ENCODE data around the gene BPHL.

- TF ChIP-seq MAFK (IDR thresholded peaks at IDR 0.05; ENCODE audit: partially characterized antibody) (no peak), PBX3 (IDR thresholded peaks at IDR 0.05) (no peak), EP300 (IDR thresholded peaks at IDR 0.05) (no peak), RAD21 (conservative IDR thresholded peaks at IDR 0.05 in 1 of 2, IDR thresholded peaks at IDR 0.05 in 1 of 2) (no peak), POLR2A (IDR thresholded peaks at IDR 0.05; ENCODE audit: low read length) (no peak), CTCF (IDR thresholded peaks at IDR 0.05) (no peak), JUNB (IDR thresholded peaks at IDR 0.05) (no peak), CEBPB (IDR thresholded peaks at IDR 0.05) (no peak), RFX5 (IDR thresholded peaks at IDR 0.05) (no peak), CBX2 (IDR thresholded peaks at IDR 0.05; ENCODE audit: borderline replicate concordance, low read depth) (no peak), CHD4 (IDR thresholded peaks at IDR 0.05; ENCODE audit: borderline replicate concordance) (no peak), HDAC2 (IDR thresholded peaks at IDR 0.05) (no peak), NR3C1 (IDR thresholded peaks at IDR 0.05) (no peak)
These were observed 30.1 kb upstream of the BPHL start for GRCh38 chr6:3088446-3088845.

All from A549 (cell line).